ENCODE measurements around the gene CFAP251.

DNA sequence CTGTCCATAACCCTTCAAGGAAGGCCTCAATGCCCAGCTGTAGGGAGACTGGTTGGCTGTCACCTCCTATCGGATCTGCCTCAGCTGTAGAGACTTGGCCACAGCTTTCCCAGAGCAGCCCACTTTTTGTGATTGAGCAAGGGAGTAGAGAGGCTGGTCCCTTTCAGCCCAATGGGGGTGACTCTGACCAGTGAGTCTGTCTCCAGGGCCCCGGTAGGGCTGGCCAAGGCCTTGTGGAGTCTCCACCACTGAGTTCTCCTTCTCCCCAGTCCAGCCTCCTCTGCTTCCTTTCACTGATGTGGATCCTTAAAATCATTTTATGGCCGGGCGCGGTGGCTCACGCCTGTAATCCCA lies 45.2 kb upstream of the CFAP251 start:
- TF ChIP-seq CTCF (conservative IDR thresholded peaks at IDR 0.05; ENCODE audit: low read depth, low read length) (no peak), EZH2phosphoT487 (IDR thresholded peaks at IDR 0.05; ENCODE audit: borderline replicate concordance, low read length) (no peak), EZH2 (IDR thresholded peaks at IDR 0.05; ENCODE audit: low read length, unreplicated experiment) (no peak)
